GM10248 (cell line): Measurements from ENCODE around the gene E2F1.

Experiments
- CTCF ChIA-PET: fragments of 300-600 bp; sonication (Branson Sonifier 250); formaldehyde crosslinking; extraction: SDS; loops from one replicate; lab custom pipeline; 2021; ENCODE audit warnings: antibody characterized with exemption; lab: Yijun Ruan, JAX
- POLR2A ChIA-PET: fragments of 350-650 bp; sonication (Branson Sonifier 250); formaldehyde crosslinking; extraction: SDS; loops from one replicate; lab custom pipeline; 2020; ENCODE audit warnings: antibody characterized with exemption; lab: Yijun Ruan, JAX
- DNase-seq: peaks from one replicate; pipeline ENCODE4 v3.0.0; 2012; ENCODE audit errors: extremely low spot score
- TF ChIP-seq, protein P1 (sequence below): IDR thresholded peaks from 2 replicates; pipeline ENCODE4 v1.5.1; 2012; ENCODE audit warnings: mild to moderate bottlenecking, low read depth; ENCODE audit errors: extremely low read depth, missing control alignments, control extremely low read depth

Gene E2F1

GRCh38 chr20:33681728-33682353 is 4.3 kb downstream of the E2F1 start:
- DNase-seq = no peak
- POLR2A ChIA-PET = interaction anchor here (0.6 kb wide), 1 partner anchor 516 kb away, joined by 3 read pairs; no protein-coding TSS in a partner anchor
- CTCF ChIA-PET = interaction anchor here (1.1 to 5.2 kb wide), 3 partner anchors 11 to 27 kb away, joined by 4 to 61 read pairs (median 9); partner anchors contain the start of gene ACTL10
- TF ChIP-seq, protein P1, sequence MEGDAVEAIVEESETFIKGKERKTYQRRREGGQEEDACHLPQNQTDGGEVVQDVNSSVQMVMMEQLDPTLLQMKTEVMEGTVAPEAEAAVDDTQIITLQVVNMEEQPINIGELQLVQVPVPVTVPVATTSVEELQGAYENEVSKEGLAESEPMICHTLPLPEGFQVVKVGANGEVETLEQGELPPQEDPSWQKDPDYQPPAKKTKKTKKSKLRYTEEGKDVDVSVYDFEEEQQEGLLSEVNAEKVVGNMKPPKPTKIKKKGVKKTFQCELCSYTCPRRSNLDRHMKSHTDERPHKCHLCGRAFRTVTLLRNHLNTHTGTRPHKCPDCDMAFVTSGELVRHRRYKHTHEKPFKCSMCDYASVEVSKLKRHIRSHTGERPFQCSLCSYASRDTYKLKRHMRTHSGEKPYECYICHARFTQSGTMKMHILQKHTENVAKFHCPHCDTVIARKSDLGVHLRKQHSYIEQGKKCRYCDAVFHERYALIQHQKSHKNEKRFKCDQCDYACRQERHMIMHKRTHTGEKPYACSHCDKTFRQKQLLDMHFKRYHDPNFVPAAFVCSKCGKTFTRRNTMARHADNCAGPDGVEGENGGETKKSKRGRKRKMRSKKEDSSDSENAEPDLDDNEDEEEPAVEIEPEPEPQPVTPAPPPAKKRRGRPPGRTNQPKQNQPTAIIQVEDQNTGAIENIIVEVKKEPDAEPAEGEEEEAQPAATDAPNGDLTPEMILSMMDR = no peak

- POLR2A ChIA-PET = no interaction called here
- DNase-seq = no peak
- CTCF ChIA-PET = interaction anchor here (1.1 to 5.2 kb wide), 3 partner anchors 10 to 27 kb away, joined by 4 to 61 read pairs (median 9); partner anchors contain the start of gene ACTL10
- TF ChIP-seq, protein P1 = no peak
These were observed 4.9 kb downstream of the E2F1 start for GRCh38 chr20:33681288-33681687.

- ChIA-PET CTCF (interaction anchor here (1.1 to 5.2 kb wide), 4 partner anchors 10 to 36 kb away, joined by 3 to 61 read pairs (median 6); partner anchors contain the start of gene ACTL10), POLR2A (interaction anchor here (1.5 kb wide), 1 partner anchor 14 kb away, joined by 5 read pairs; the partner anchor contains the start of gene ACTL10)
These were observed 5.5 kb downstream of the E2F1 start for GRCh38 chr20:33680686-33681085.

DNA sequence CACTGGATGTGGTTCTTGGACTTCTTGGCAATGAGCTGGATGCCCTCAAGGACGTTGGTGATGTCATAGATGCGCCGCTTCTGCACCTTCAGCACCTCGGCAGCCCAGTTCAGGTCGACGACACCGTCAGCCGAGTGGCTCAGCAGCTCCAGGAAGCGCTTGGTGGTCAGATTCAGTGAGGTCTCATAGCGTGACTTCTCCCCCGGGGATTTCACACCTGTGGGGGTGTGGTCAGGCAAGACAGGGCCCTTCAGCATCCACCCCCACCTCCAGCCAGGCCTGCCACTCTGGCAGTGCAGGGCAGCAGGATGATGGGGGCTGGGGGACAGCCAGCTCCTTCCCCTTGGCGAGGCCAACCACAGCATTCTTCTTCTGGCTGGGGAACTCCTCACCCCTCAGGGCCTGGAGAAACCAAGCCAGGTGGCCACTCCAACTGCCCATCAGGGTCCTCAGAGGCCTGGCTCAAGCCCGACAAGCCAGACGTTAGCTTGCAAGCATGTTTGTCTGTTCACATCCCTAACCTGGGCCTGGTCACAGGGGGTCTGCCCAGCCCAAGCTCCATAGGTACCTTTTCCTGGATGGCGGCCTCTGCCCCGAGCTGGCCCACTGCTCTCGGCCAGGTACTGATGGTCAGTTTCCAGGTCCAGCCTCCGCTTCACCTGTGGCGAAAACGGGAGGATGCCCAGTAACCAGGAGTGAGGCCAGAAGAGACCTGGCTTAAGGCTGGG is 6.3 kb downstream of the E2F1 start:
- CTCF ChIA-PET = interaction anchor here (0.9 to 5.2 kb wide), 5 partner anchors 9 to 40 kb away, joined by 3 to 61 read pairs (median 3); partner anchors contain the start of genes ACTL10 and PXMP4
- TF ChIP-seq, protein P1 = no peak
- POLR2A ChIA-PET = interaction anchor here (1.5 kb wide), 1 partner anchor 13 kb away, joined by 5 read pairs; the partner anchor contains the start of gene ACTL10
- peak; percentile 81 for DNase-seq

More at GRCh38 chr20:33680686-33681085, 5.5 kb downstream of the E2F1 start:
- DNase-seq = no peak
- TF ChIP-seq, protein P1 = no peak

DNA sequence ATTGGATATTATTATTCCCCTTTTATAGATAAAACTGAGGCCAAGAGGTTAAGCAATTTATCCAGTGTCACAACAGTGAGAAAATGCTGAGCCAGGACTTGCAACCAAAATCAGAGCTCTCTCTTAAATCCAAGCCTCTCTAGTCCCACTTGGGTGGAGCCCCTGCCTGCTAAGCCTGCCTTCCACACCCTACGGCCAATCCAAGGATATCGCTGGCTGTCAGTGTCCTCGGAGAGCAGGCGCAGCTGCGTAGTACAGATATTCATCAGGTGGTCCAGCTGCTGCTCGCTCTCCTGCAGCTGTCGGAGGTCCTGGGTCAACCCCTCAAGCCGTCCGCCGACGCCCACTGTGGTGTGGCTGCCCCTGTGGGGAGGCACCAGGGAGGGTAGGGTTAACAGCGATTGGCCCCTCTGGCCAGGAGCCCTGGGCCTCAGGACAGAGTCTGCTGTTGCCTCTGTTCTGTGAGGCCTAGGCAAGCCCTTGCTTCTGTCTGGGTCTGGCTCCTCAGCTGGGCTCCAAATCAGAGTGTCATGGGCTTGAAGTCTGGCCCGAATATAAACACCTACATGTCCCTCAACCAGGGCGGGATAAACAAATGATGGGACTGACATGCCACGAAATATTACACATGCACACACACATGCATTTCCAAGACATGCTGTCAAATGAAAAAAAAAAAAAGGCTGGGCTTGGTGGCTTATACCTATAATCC is 8.0 kb downstream of the E2F1 start:
- no peak for DNase-seq
- POLR2A ChIA-PET = no interaction called here
- CTCF ChIA-PET = interaction anchor here (1.7 to 5.2 kb wide), 2 partner anchors 10 to 11 kb away, joined by 8 to 61 read pairs; partner anchors contain the start of gene ACTL10
- TF ChIP-seq, protein P1 = no peak
